ENCODE results near the gene AP3B1. TPM values are rescaled to one million over a fixed set of nuclear protein-coding genes. Genes with fewer than 3 reads are reported as not detected.

AP3B1 gene
- polyA plus RNA-seq, 1 donor, result 35.7 TPM

GRCh38 chr5:77960305-77960704 is 334.2 kb downstream of the AP3B1 start:
- DNase-seq, result no peak

- DNase-seq, result no peak
Observed at GRCh38 chr5:77958642-77959330, 335.7 kb downstream of the AP3B1 start.

GRCh38 chr5:77957931-77958521 is 336.5 kb downstream of the AP3B1 start:
- DNase-seq, result no peak

GRCh38 chr5:77957516-77957915 is 337.0 kb downstream of the AP3B1 start:
- no peak for DNase-seq

- no peak for DNase-seq
Observed at GRCh38 chr5:77957081-77957480, 337.4 kb downstream of the AP3B1 start.

- DNase-seq, result no peak
Observed at GRCh38 chr5:77955577-77955976, 338.9 kb downstream of the AP3B1 start.

GRCh38 chr5:77953374-77953773 is 341.1 kb downstream of the AP3B1 start:
- no peak for DNase-seq

GRCh38 chr5:77952636-77953212 is 341.8 kb downstream of the AP3B1 start:
- no peak for DNase-seq

Other genes with a start within 250 kb of the AP3B1 start
- gene SCAMP1, start 65.9 kb upstream of the AP3B1 start, polyA plus RNA-seq (ENCODE audit: insufficient read length), result 30.8 TPM